Uterus (tissue), 4 donors: Measurements from ENCODE around the gene MICAL3. TPM values are rescaled to one million over a fixed set of nuclear protein-coding genes. Genes with fewer than 3 reads are reported as not detected.

Experiments
- DNase-seq, 2 donors: peaks; one replicate each; pipeline ENCODE4 v3.0.0-alpha.2; 2019 to 2020
- H3K27ac ChIP-seq, 2 donors: fragments of 200-600 bp; sonication (generic); 1 replicate in 1 of 2; 2 replicates in 1 of 2; pipeline ENCODE4 v1.5.1; 2016 to 2018
- H3K27me3 ChIP-seq, 2 donors: fragments of 200-600 bp; sonication (generic); one replicate each; pipeline ENCODE4 v1.5.1; 2018 to 2019; ENCODE audit warnings: control low read depth in 1 of 2
- H3K36me3 ChIP-seq, 2 donors: fragments of 200-600 bp; sonication (generic); one replicate each; pipeline ENCODE4 v1.5.1; 2019; ENCODE audit warnings: control low read depth in 1 of 2
- H3K4me1 ChIP-seq, 2 donors: fragments of 200-600 bp; sonication (generic); one replicate each; pipeline ENCODE4 v1.5.1; 2018 to 2019; ENCODE audit warnings: control low read depth in 1 of 2
- H3K4me3 ChIP-seq, 2 donors: fragments of 200-600 bp; sonication (generic); 1 replicate in 1 of 2; 2 replicates in 1 of 2; pipeline ENCODE4 v1.5.1; 2018 to 2019; ENCODE audit warnings: mild to moderate bottlenecking in 1 of 2
- H3K9me3 ChIP-seq, 2 donors: fragments of 200-600 bp; sonication (generic); one replicate each; pipeline ENCODE4 v1.5.1; 2019; ENCODE audit warnings: control low read depth in 1 of 2
- POLR2A ChIP-seq, 2 donors: fragments of 450-650 bp; IDR thresholded peaks; one replicate each; pipeline ENCODE4 v1.6.1; 2016; ENCODE audit warnings: antibody characterized with exemption in 2 of 2, mild to moderate bottlenecking in 1 of 2, moderate library complexity in 1 of 2
- intact Hi-C: fragments of 100-400 bp; cut with DNase I; formaldehyde crosslinking; loops from one replicate; pipeline ENCODE4 v1.15.1; 2023; ENCODE audit warnings: low total_unique reads
- total RNA-seq, 4 donors: library from RNA; depleted of rRNA in 3 of 4; stranded (reverse); fragments of >200 nt in 3 of 4; gene quantifications; one replicate each; pipeline versions ENCODE4 v1.1.0 to v1.2.4, GENCODE V29; 2014 to 2023
- TF ChIP-seq, protein P1 (sequence below), 4 experiments: fragments of 200-600 bp in 2 of 4; fragments of 450-650 bp in 2 of 4; sonication (generic) in 2 of 4; IDR thresholded peaks; one replicate each; pipeline ENCODE4 v1.5.1; 2016 to 2019; ENCODE audit warnings: antibody characterized with exemption in 4 of 4, mild to moderate bottlenecking in 2 of 4, moderate library complexity in 1 of 4
- donor health status: DM: yes; HTN: yes; CAD: no.

Gene MICAL3
- total RNA-seq, 4 donors from 2014 or later, result 13.5 to 167 (median 47.2) TPM

- peak overlapping the region; percentile 35 to 67 for H3K27ac ChIP-seq
- H3K4me1 ChIP-seq, result peaks cover 0 to 28% of the 10 kb centered on the region in 2 donors
- no peaks in the 10 kb centered on the region for H3K9me3 ChIP-seq
- no peaks in the 10 kb centered on the region for H3K36me3 ChIP-seq
- no peak for DNase-seq
- intact Hi-C loops, result no loop called here
- no peaks in the 10 kb centered on the region for H3K27me3 ChIP-seq
- no peak overlapping the region for H3K4me3 ChIP-seq
- TF ChIP-seq, protein P1, sequence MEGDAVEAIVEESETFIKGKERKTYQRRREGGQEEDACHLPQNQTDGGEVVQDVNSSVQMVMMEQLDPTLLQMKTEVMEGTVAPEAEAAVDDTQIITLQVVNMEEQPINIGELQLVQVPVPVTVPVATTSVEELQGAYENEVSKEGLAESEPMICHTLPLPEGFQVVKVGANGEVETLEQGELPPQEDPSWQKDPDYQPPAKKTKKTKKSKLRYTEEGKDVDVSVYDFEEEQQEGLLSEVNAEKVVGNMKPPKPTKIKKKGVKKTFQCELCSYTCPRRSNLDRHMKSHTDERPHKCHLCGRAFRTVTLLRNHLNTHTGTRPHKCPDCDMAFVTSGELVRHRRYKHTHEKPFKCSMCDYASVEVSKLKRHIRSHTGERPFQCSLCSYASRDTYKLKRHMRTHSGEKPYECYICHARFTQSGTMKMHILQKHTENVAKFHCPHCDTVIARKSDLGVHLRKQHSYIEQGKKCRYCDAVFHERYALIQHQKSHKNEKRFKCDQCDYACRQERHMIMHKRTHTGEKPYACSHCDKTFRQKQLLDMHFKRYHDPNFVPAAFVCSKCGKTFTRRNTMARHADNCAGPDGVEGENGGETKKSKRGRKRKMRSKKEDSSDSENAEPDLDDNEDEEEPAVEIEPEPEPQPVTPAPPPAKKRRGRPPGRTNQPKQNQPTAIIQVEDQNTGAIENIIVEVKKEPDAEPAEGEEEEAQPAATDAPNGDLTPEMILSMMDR (IDR thresholded peaks at IDR 0.05), result no peak
Measured at GRCh38 chr22:17943533-17944249, 80.7 kb downstream of the MICAL3 start.

DNA sequence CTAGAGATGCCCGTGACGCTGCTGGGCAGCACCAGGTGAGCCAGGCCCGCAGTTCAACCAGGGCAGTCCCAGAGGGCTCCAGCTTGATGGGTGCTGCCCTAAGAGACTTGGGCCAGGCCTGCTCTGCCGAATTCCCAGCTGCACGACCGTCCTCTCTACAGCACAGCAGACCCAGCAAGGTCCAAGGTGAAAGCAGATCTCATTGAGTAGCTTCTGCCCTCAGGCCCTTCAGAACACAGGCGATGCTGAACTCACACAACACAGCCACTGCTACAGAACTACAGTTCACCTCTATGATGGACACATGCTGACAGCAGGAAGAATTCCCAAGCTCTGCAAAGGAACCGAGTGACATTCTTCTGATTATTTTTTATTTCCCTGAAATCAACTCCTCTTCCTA lies 81.6 kb downstream of the MICAL3 start:
- H3K4me3 ChIP-seq, result no peak overlapping the region
- TF ChIP-seq, protein P1 (IDR thresholded peaks at IDR 0.05), result no peak
- no peak for TF ChIP-seq POLR2A (IDR thresholded peaks at IDR 0.05)
- peaks cover 0 to 28% of the 10 kb centered on the region in 2 donors for H3K4me1 ChIP-seq
- H3K27me3 ChIP-seq, result no peaks in the 10 kb centered on the region
- no peaks in the 10 kb centered on the region for H3K36me3 ChIP-seq
- intact Hi-C loops, result no loop called here
- no peak for DNase-seq
- no peaks in the 10 kb centered on the region for H3K9me3 ChIP-seq
- H3K27ac ChIP-seq, result no peak overlapping the region

DNA sequence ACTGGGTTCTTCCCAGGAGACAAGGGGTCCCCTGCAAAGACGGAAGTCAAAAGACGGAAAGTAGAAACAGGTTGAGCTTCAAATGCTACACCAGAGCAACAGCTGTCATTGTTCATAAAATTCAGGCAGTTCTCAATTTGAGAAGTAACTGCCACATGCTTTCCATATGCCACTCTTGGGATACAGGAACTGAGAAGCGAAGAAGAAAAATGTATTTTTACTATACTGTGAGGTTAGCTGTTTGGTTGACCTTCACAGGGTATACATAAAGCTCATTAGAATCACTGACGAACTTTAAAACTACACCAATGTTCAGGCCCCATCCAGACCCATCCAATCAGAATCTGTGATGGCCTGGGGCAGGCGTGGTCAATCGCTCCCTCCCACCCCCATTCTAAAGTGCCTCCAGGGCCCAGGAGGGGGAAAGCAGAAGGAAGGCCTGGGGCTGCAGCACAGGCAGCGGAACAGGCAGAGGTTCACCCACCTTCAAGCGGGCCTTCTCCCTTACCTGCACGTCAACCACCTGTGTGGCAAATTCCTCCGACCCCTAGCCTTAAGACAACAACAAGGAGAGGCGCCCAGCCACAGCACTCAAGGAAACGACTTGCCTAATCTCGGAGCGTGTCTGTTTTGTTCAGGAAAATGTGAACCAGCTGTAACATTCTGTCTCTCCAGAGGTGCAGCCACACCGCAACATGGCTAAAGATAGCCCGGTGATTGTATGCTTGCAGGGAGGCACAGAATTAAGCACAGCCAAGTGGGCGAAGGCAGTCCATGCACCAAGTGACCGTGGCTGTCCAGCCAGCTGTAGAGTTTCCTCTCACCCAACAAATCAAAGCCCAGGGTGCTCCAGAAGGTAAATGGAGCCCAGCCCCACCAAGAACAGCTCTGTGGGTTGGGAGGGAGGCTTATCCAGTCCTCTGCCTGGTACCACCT lies 82.6 kb downstream of the MICAL3 start:
- DNase-seq, result no peak
- Histone ChIP-seq H3K27me3 (no peaks in the 10 kb centered on the region), H3K9me3 (no peaks in the 10 kb centered on the region), H3K4me1 (peaks cover 0 to 23% of the 10 kb centered on the region in 2 donors), H3K4me3 (no peak overlapping the region), H3K27ac (no peak overlapping the region), H3K36me3 (no peaks in the 10 kb centered on the region)
- TF ChIP-seq, protein P1 (IDR thresholded peaks at IDR 0.05), result no peak
- TF ChIP-seq POLR2A (IDR thresholded peaks at IDR 0.05), result no peak
- intact Hi-C loops, result no loop called here

- no peak overlapping the region for H3K27ac ChIP-seq
Measured at GRCh38 chr22:17939579-17939978, 84.8 kb downstream of the MICAL3 start.

More at GRCh38 chr22:17939579-17939978, 84.8 kb downstream of the MICAL3 start:
- H3K36me3 ChIP-seq, result no peaks in the 10 kb centered on the region
- intact Hi-C loops, result no loop called here
- H3K4me1 ChIP-seq, result peaks cover 0 to 3% of the 10 kb centered on the region in 2 donors
- no peaks in the 10 kb centered on the region for H3K9me3 ChIP-seq
- H3K4me3 ChIP-seq, result no peak overlapping the region
- TF ChIP-seq, protein P1 (IDR thresholded peaks at IDR 0.05), result no peak
- no peak for TF ChIP-seq POLR2A (IDR thresholded peaks at IDR 0.05)
- H3K27me3 ChIP-seq, result no peaks in the 10 kb centered on the region
- no peak for DNase-seq
